Activated naive CD8-positive, alpha-beta T cell (primary cell): Measurements from ENCODE around the gene C17orf50.
A peak's percentile ranks its signal among the peaks of the same experiment; 100 is the strongest.
"Not testable (repeated sequence)": the region's sequence is repeated elsewhere in the genome, so short reads cannot be mapped to it uniquely, and the experiment has no call there.

ENCODE experiments used
- H3K27ac Mint-ChIP-seq: one replicate; pipeline ENCODE4 v1.8.0; 2021; ENCODE audit warnings: mixed read lengths
- H3K27me3 Mint-ChIP-seq: one replicate; pipeline ENCODE4 v1.8.0; 2021; ENCODE audit warnings: mixed read lengths
- H3K36me3 Mint-ChIP-seq: one replicate; pipeline ENCODE4 v1.8.0; 2021; ENCODE audit warnings: mixed read lengths
- H3K4me1 Mint-ChIP-seq: one replicate; pipeline ENCODE4 v1.8.0; 2021; ENCODE audit warnings: low read depth, mixed read lengths
- H3K4me3 Mint-ChIP-seq: one replicate; pipeline ENCODE4 v1.8.0; 2021; ENCODE audit warnings: mild to moderate bottlenecking, mixed read lengths
- H3K9me3 Mint-ChIP-seq: one replicate; pipeline ENCODE4 v1.8.0; 2021; ENCODE audit warnings: low read depth, mixed read lengths

C17orf50 gene

DNA sequence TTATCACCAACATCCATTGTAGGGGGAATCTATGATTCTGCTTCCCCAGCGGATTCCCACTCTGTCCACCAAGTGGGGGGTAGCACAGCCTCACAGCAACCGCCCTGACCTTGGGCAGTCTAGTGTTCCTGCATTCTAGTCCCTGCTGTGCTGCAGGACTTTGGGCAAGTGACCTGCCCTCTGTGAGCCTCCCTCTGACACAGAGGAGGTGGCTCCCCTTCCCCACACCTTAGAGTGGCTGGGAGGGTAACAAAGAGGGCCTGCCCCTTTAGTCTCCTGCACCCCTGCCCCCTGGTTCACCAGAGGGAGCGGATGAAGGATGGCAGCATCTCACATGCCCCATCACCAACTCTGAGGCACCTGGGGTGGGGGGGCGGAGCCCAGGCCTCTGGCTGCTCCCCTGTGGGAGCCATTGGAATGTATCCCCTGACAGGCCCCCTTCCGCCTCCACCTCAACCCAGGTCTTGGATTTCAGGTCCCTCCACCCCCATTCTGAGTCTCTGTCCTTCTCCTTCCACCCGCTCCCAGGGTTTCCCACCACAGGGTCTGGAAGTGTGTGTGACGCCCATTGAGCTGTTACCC is 17.7 kb upstream of the C17orf50 start:
- Mint-ChIP-seq H3K27me3 (peaks cover 18% of the 10 kb centered on the region), H3K4me3 (no peak overlapping the region), H3K27ac (no peak overlapping the region), H3K9me3 (no peaks in the 10 kb centered on the region), H3K4me1 (peaks cover 7% of the 10 kb centered on the region), H3K36me3 (no peaks in the 10 kb centered on the region)

- Mint-ChIP-seq H3K27ac (no peak overlapping the region), H3K27me3 (peaks cover 21% of the 10 kb centered on the region), H3K36me3 (no peaks in the 10 kb centered on the region), H3K9me3 (no peaks in the 10 kb centered on the region), H3K4me3 (no peak overlapping the region), H3K4me1 (peaks cover 9% of the 10 kb centered on the region)
Measured at GRCh38 chr17:35743626-35744328, 16.9 kb upstream of the C17orf50 start.

- Mint-ChIP-seq H3K4me1 (peaks cover 12% of the 10 kb centered on the region), H3K36me3 (no peaks in the 10 kb centered on the region), H3K27ac (no peak overlapping the region), H3K9me3 (no peaks in the 10 kb centered on the region), H3K4me3 (no peak overlapping the region), H3K27me3 (peaks cover 24% of the 10 kb centered on the region)
Measured at GRCh38 chr17:35744830-35745229, 15.9 kb upstream of the C17orf50 start.

- H3K36me3 Mint-ChIP-seq: no peaks in the 10 kb centered on the region
- H3K27me3 Mint-ChIP-seq: peaks cover 27% of the 10 kb centered on the region
- no peaks in the 10 kb centered on the region for H3K9me3 Mint-ChIP-seq
Measured at GRCh38 chr17:35745246-35745645, 15.4 kb upstream of the C17orf50 start.

DNA sequence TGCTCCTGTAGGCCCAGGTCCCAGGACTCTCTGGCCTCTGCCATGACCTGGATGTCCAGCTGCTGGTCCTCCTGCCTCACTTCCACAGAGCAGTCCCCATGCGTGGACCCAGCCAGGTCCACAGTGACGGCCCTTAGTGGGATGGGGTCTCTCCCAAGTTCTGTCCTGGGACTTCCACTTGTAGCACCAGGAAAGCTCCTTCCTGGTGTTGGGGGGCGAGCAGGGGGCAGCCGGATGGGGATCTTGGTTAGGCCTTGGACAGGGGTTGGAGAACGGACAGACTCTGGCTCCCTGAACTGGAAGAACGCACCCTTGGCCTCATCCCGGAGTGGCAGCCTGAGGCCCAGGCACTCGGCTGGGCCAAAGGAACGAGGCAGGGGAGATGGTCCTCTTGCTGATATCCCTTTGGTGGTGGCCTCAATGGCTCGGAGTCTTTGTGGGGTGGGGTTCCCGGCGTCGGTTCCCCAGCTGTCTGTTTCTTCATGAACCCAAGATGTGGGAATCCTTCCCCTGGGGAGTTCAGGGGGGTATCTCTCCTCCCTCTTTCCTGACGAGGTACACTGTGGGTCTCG is 14.9 kb upstream of the C17orf50 start:
- Mint-ChIP-seq H3K36me3 (no peaks in the 10 kb centered on the region), H3K4me1 (peaks cover 14% of the 10 kb centered on the region), H3K27me3 (peaks cover 31% of the 10 kb centered on the region), H3K9me3 (no peaks in the 10 kb centered on the region), H3K4me3 (no peak overlapping the region), H3K27ac (no peak overlapping the region)

More at GRCh38 chr17:35745246-35745645, 15.4 kb upstream of the C17orf50 start:
- no peak overlapping the region for H3K27ac Mint-ChIP-seq
- H3K4me1 Mint-ChIP-seq: peaks cover 12% of the 10 kb centered on the region
- no peak overlapping the region for H3K4me3 Mint-ChIP-seq

GRCh38 chr17:35747540-35748017 is 13.1 kb upstream of the C17orf50 start:
- H3K9me3 Mint-ChIP-seq: no peaks in the 10 kb centered on the region
- H3K4me3 Mint-ChIP-seq: no peak overlapping the region
- H3K36me3 Mint-ChIP-seq: no peaks in the 10 kb centered on the region
- no peak overlapping the region for H3K27ac Mint-ChIP-seq
- H3K27me3 Mint-ChIP-seq: peaks cover 28% of the 10 kb centered on the region
- peaks cover 10% of the 10 kb centered on the region for H3K4me1 Mint-ChIP-seq

GRCh38 chr17:35748341-35748841 is 12.3 kb upstream of the C17orf50 start:
- Mint-ChIP-seq H3K9me3 (no peaks in the 10 kb centered on the region), H3K27ac (no peak overlapping the region), H3K4me1 (peaks cover 10% of the 10 kb centered on the region), H3K36me3 (no peaks in the 10 kb centered on the region), H3K27me3 (peaks cover 27% of the 10 kb centered on the region), H3K4me3 (no peak overlapping the region)

DNA sequence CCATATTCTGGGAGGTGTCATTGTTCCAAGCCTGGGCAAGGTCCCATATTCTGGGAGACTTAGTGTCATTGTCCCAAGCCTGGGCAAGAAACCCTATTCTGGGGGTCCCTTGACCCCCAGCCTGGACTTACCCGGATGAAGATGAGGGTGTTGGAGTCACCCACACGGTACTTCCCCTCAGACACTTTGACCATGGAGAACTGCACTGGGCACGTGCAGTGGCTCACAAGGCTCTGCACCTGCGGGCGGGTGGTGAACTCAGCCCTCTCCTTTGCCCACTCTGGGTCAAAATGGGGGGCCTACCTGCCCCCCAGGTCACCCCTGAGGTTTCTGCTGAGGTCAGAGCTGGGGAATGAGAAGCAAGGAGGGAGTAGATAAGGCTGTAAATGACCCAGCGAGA is 11.7 kb upstream of the C17orf50 start:
- peaks cover 24% of the 10 kb centered on the region for H3K27me3 Mint-ChIP-seq
- peaks cover 10% of the 10 kb centered on the region for H3K4me1 Mint-ChIP-seq
- H3K4me3 Mint-ChIP-seq: no peak overlapping the region

GRCh38 chr17:35749560-35750412 is 10.9 kb upstream of the C17orf50 start:
- no peak overlapping the region for H3K27ac Mint-ChIP-seq
- H3K36me3 Mint-ChIP-seq: no peaks in the 10 kb centered on the region
- peaks cover 21% of the 10 kb centered on the region for H3K27me3 Mint-ChIP-seq
- peaks cover 10% of the 10 kb centered on the region for H3K4me1 Mint-ChIP-seq
- peak overlapping the region; percentile 35 for H3K4me3 Mint-ChIP-seq
- no peaks in the 10 kb centered on the region for H3K9me3 Mint-ChIP-seq

More for the DNA sequence above, 11.7 kb upstream of the C17orf50 start:
- Mint-ChIP-seq H3K9me3 (no peaks in the 10 kb centered on the region), H3K36me3 (no peaks in the 10 kb centered on the region), H3K27ac (no peak overlapping the region)

DNA sequence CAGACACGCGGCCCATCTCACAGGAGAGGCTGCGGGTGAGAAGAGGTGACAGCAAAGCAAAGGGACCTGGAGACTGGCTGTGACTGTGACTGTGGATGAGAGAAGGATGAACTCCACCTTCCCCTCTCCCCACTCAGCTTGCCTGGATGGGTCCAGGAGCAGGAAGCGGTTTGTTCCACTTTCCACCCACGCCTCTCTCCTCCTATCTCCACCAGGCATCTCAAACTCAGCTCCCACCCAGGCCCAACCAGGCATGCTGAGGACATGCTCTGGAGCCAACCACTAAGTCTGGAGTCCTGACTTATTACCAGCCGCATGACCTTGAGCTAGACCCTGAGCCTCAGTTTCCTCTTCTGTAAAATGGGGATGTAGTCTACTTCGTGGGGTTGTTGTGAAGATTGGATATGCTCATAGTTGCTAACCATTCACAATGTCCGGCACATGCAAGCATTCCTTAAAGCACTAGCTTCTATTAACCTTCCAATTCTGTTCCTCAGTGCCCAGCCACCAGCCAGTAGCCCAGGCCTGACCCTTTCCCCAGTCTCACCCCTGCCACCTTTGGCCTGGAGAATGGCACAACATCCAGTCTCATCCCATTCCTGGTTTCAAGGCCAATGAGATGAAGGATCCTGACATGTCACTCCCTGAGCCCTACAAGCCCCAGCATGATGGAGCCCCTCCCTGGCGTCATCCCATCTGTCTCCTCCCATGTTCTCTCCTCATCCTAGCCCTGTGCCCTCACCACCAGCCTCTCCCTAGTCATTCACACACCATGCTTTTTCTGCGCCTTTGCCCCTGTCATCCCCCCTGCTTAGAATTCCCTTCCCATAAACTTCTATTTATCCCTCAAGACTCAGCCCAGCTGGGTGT is 9.9 kb upstream of the C17orf50 start:
- Mint-ChIP-seq H3K4me1 (peaks cover 10% of the 10 kb centered on the region), H3K27me3 (peaks cover 21% of the 10 kb centered on the region), H3K4me3 (no peak overlapping the region), H3K27ac (no peak overlapping the region), H3K9me3 (no peaks in the 10 kb centered on the region), H3K36me3 (no peaks in the 10 kb centered on the region)

DNA sequence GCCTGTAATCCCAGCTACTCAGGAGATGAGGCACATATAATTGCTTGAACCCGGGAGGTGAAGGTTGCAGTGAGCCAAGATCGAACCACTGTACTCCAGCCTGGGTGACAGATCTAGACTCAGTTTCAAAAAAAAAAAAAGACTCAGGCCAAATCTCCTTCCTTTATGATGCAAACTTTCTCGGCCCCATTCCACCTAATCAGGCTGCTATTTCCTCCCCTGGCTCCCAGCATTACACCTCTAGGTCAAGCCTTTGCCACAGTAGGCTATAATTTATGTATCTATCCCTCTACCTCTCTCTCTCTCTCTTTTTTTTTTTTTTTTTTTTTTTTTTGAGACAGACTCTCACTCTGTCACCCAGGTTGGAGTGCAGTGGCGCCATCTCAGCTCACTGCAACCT is 9.1 kb upstream of the C17orf50 start:
- not testable (repeated sequence) for H3K9me3 Mint-ChIP-seq, H3K27ac Mint-ChIP-seq, H3K4me3 Mint-ChIP-seq, H3K36me3 Mint-ChIP-seq
- peaks cover 21% of the 10 kb centered on the region for H3K27me3 Mint-ChIP-seq
- peaks cover 10% of the 10 kb centered on the region for H3K4me1 Mint-ChIP-seq

GRCh38 chr17:35752471-35752870 is 8.2 kb upstream of the C17orf50 start:
- Mint-ChIP-seq H3K4me3 (no peak overlapping the region), H3K9me3 (no peaks in the 10 kb centered on the region), H3K27me3 (peaks cover 21% of the 10 kb centered on the region)

DNA sequence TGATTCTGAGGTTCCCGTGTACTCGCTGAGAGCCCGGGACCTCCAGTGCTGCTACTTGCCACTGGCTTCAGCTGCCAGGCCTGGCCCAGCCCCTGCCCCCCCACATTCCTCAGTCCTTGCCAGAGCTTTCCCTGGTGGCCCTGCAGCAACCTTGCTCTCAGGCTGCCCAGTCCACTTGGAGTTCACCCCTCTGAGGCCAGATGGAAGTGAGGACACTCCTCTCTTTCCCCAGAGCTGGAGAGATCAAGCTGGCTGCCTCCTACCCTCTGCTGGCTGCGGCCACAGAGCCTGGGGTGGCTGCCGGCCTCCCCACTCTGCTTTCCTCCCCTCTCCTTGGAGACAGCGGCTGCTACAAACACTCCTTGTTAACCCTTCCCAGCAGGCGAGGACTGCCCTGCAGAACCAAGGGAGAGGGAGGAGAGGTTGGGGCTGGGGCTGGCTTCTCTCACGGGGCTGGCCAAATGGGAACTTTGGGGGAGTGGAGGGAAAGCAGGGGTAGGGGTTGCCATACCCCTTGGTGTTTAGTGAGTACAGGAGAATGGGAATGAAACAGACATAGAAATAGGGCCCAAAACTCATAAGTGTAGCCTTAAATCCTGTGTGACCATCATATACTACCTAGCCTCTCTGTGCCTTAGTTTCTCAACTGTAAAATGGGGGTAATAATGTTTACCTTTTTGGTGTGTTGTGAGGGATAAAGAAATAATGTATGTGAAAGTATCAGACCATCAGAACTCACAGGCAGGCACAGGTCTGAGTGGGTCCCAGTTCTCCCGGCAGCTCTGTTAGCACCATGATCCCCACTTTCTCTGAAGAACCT is 7.5 kb upstream of the C17orf50 start, which contains the start of gene GAS2L2:
Gene GAS2L2, minus strand, starts transcription at position 295 of the 820 bp plus-strand sequence. CDS start 389 bp downstream, outside the sequence.
- Mint-ChIP-seq H3K9me3 (no peaks in the 10 kb centered on the region), H3K4me3 (no peak within 1 kb of the TSS), H3K4me1 (peaks cover 10% of the 10 kb centered on the region), H3K36me3 (no peaks in the 10 kb centered on the region), H3K27ac (no peak within 1 kb of the TSS), H3K27me3 (peaks cover 21% of the 10 kb centered on the region)

More at GRCh38 chr17:35752471-35752870, 8.2 kb upstream of the C17orf50 start:
- H3K36me3 Mint-ChIP-seq: no peaks in the 10 kb centered on the region
- H3K27ac Mint-ChIP-seq: no peak overlapping the region
- peaks cover 10% of the 10 kb centered on the region for H3K4me1 Mint-ChIP-seq
